ENCODE measurements around the gene PDSS2. TPM values are rescaled to one million over a fixed set of nuclear protein-coding genes. Genes with fewer than 3 reads are reported as not detected.

The PDSS2 gene
- total and polyA plus RNA-seq, 2 of the 4 experiments (the other 2 are of a cell fraction): 8.6 to 9.2 TPM

DNA sequence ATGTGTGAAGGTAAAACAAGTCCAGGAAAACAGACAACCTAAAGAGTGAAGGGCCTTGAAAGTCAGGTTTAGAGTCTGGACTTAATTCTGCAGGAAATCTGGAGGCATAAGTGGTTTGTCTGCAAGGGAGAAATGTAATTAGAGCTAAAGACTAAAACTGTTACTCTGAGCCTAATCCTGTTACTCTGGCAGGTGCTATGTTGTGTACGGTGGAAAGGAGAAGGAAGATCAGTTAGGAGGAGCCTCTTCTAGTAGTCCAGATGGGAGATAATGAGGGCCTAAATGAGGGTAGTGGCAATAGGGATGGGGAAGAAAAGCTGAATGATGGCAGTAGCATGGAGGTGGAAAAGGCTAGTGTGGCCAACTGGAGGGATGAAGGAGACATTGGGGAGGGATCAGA is 118.5 kb downstream of the PDSS2 start:
- ATAC-seq (ENCODE audit: low read depth) (no peak), DNase-seq (no peak)
- Histone ChIP-seq H3K27me3 (ENCODE audit: control insufficient read depth, insufficient read depth, low read length) (no peaks in the 10 kb centered on the region), H3K56ac (ENCODE audit: extremely low read depth, insufficient read depth, low read length) (no peak overlapping the region), H3K4ac (ENCODE audit: low read depth, low read length) (no peak overlapping the region), H3K4me1 (ENCODE audit: control insufficient read depth, insufficient read depth, low read length) (peaks cover 3% of the 10 kb centered on the region), H3K23ac (ENCODE audit: low read depth, low read length) (no peak overlapping the region), H2BK5ac (ENCODE audit: low read depth, low read length, poor library complexity, severe bottlenecking) (no peak overlapping the region), H4K5ac (ENCODE audit: low read depth, low read length) (no peak overlapping the region), H3K9ac (ENCODE audit: low read depth, low read length) (no peak overlapping the region), H4K20me1 (ENCODE audit: insufficient read depth, low read length) (no peaks in the 10 kb centered on the region), H3K27ac (ENCODE audit: insufficient read depth, low read length) (no peak overlapping the region), H3K36me3 (ENCODE audit: control insufficient read depth, insufficient read depth, low read length) (no peaks in the 10 kb centered on the region), H4K91ac (ENCODE audit: insufficient read depth, low read depth, low read length) (no peak overlapping the region), H3K79me1 (ENCODE audit: low read depth in 1 of 2, low read length in 2 of 2) (peaks cover 0 to 3% of the 10 kb centered on the region in 2 experiments; a peak in 2 of 4 replicates), H2BK120ac (ENCODE audit: low read depth, low read length) (no peak overlapping the region), H4K8ac (ENCODE audit: low read depth in 2 of 2, low read length in 2 of 2) (no peak overlapping the region), H3K9me3 (ENCODE audit: control insufficient read depth, insufficient read depth, low read length) (no peaks in the 10 kb centered on the region), H2BK20ac (ENCODE audit: low read depth, low read length) (no peak overlapping the region), H3K4me2 (ENCODE audit: low read depth, low read length) (no peak overlapping the region), H3K18ac (ENCODE audit: low read depth, low read length) (no peak overlapping the region), H2BK15ac (ENCODE audit: low read depth, low read length) (no peak overlapping the region), H3K9me1 (ENCODE audit: insufficient read depth, low read length) (peaks cover 7% of the 10 kb centered on the region), H2AK5ac (ENCODE audit: low read depth, low read length) (no peak overlapping the region), H3K4me3 (ENCODE audit: insufficient read depth, low read depth, low read length) (no peak overlapping the region), H3K14ac (replicated peaks; ENCODE audit: low read depth, low read length) (no peak overlapping the region), H2AFZ (replicated peaks; ENCODE audit: low read length, poor library complexity) (no peak overlapping the region), H2AK9ac (replicated peaks; ENCODE audit: low read depth, low read length, poor library complexity) (no peak overlapping the region)
- WGBS, 2 experiments (ENCODE audit: extremely low coverage in 2 of 2, insufficient read length in 1 of 2): 100% methylated on average over 1 of the region's 1 CpG; no CpG with 5 or more reads in 1 of the 2 experiments
- in situ Hi-C loops (cut with MboI; ENCODE audit: low sequenced_read_pairs): no loop called here
- CTCF ChIA-PET: no interaction called here
- no TSS peak for BruUV-seq (replicated peaks)
- intact Hi-C loops (cut with micrococcal nuclease): no loop called here
- POLR2A ChIA-PET (ENCODE audit: unreplicated experiment): no interaction called here
- no peak for TF ChIP-seq RAD21 (IDR thresholded peaks at IDR 0.05; ENCODE audit: low read length)
- TF ChIP-seq, protein P1, sequence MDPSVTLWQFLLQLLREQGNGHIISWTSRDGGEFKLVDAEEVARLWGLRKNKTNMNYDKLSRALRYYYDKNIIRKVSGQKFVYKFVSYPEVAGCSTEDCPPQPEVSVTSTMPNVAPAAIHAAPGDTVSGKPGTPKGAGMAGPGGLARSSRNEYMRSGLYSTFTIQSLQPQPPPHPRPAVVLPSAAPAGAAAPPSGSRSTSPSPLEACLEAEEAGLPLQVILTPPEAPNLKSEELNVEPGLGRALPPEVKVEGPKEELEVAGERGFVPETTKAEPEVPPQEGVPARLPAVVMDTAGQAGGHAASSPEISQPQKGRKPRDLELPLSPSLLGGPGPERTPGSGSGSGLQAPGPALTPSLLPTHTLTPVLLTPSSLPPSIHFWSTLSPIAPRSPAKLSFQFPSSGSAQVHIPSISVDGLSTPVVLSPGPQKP (IDR thresholded peaks at IDR 0.05; ENCODE audit: borderline replicate concordance, low read depth, low read length): no peak
- no peak for TF ChIP-seq SMC3 (IDR thresholded peaks at IDR 0.05; ENCODE audit: low read depth, low read length)
- TF ChIP-seq MAZ (IDR thresholded peaks at IDR 0.05; ENCODE audit: borderline replicate concordance, low read depth, low read length): no peak
- TF ChIP-seq RCOR1 (IDR thresholded peaks at IDR 0.05; ENCODE audit: insufficient replicate concordance, low read length): no peak
- no peak for TF ChIP-seq MXI1 (IDR thresholded peaks at IDR 0.05; ENCODE audit: borderline replicate concordance, low read depth, low read length)
- no peak for TF ChIP-seq NFE2L2 (IDR thresholded peaks at IDR 0.05; ENCODE audit: low read depth, low read length)
- TF ChIP-seq, protein P2, sequence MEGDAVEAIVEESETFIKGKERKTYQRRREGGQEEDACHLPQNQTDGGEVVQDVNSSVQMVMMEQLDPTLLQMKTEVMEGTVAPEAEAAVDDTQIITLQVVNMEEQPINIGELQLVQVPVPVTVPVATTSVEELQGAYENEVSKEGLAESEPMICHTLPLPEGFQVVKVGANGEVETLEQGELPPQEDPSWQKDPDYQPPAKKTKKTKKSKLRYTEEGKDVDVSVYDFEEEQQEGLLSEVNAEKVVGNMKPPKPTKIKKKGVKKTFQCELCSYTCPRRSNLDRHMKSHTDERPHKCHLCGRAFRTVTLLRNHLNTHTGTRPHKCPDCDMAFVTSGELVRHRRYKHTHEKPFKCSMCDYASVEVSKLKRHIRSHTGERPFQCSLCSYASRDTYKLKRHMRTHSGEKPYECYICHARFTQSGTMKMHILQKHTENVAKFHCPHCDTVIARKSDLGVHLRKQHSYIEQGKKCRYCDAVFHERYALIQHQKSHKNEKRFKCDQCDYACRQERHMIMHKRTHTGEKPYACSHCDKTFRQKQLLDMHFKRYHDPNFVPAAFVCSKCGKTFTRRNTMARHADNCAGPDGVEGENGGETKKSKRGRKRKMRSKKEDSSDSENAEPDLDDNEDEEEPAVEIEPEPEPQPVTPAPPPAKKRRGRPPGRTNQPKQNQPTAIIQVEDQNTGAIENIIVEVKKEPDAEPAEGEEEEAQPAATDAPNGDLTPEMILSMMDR (conservative IDR thresholded peaks at IDR 0.05; ENCODE audit: low read depth, low read length): no peak
- no peak for TF ChIP-seq POLR2A (IDR thresholded peaks at IDR 0.05; ENCODE audit: low read depth, low read length)
- TF ChIP-seq, protein P3, sequence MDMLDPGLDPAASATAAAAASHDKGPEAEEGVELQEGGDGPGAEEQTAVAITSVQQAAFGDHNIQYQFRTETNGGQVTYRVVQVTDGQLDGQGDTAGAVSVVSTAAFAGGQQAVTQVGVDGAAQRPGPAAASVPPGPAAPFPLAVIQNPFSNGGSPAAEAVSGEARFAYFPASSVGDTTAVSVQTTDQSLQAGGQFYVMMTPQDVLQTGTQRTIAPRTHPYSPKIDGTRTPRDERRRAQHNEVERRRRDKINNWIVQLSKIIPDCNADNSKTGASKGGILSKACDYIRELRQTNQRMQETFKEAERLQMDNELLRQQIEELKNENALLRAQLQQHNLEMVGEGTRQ (IDR thresholded peaks at IDR 0.05; ENCODE audit: low read depth, low read length): no peak
- no peak for TF ChIP-seq MAFK (IDR thresholded peaks at IDR 0.05; ENCODE audit: low read depth, low read length)
- TF ChIP-seq RFX5 (IDR thresholded peaks at IDR 0.05; ENCODE audit: low read depth, low read length): no peak
- no peak for TF ChIP-seq BHLHE40 (IDR thresholded peaks at IDR 0.05; ENCODE audit: low read depth, low read length)
- dilution Hi-C loops (cut with HindIII; ENCODE audit: low sequenced_read_pairs, unreplicated experiment): no loop called here

Measured in IMR-90 (cell line).